Sigmoid colon (tissue), 7 donors: ENCODE measurements around the gene CEACAM4. TPM values are rescaled to one million over a fixed set of nuclear protein-coding genes. Genes with fewer than 3 reads are reported as not detected.

ENCODE experiments used
- DNase-seq: peaks from one replicate; pipeline ENCODE4 v3.0.0-alpha.2; 2019
- H3K27ac ChIP-seq, 4 donors: fragments of 200-600 bp; sonication (generic); one replicate each; pipeline ENCODE4 v1.5.1; 2016 to 2019; ENCODE audit warnings: mild to moderate bottlenecking in 1 of 4
- H3K27me3 ChIP-seq, 3 donors: fragments of 200-600 bp; sonication (generic); one replicate each; pipeline ENCODE4 v1.5.1; 2019; ENCODE audit warnings: mild to moderate bottlenecking in 1 of 3
- H3K36me3 ChIP-seq, 4 donors: fragments of 200-600 bp; sonication (generic); one replicate each; pipeline ENCODE4 v1.5.1; 2016 to 2019
- H3K4me1 ChIP-seq, 4 donors: fragments of 200-600 bp; sonication (generic); one replicate each; pipeline ENCODE4 v1.5.1; 2017 to 2019
- H3K4me3 ChIP-seq, 4 donors: fragments of 200-600 bp; sonication (generic); one replicate each; pipeline ENCODE4 v1.5.1; 2017 to 2019; ENCODE audit warnings: mild to moderate bottlenecking in 2 of 4, moderate library complexity in 1 of 4
- H3K9me3 ChIP-seq, 4 donors: fragments of 200-600 bp in 3 of 4; sonication (generic) in 3 of 4; one replicate each; pipeline versions ENCODE4 v1.5.1 to v1.6.1; 2013 to 2019
- CTCF ChIP-seq, 4 experiments: fragments of 450-650 bp in 3 of 4; fragments of 200-600 bp in 1 of 4; IDR thresholded peaks; one replicate each; pipeline ENCODE4 v1.5.1; 2016 to 2019; ENCODE audit warnings: antibody characterized with exemption in 4 of 4, mild to moderate bottlenecking in 3 of 4, moderate library complexity in 2 of 4
- EP300 ChIP-seq, 4 donors: sonication (generic); formaldehyde crosslinking; IDR thresholded peaks; one replicate each; pipeline ENCODE4 v1.6.1; 2017; ENCODE audit warnings: antibody characterized with exemption in 4 of 4
- POLR2A ChIP-seq, 2 donors: fragments of 450-650 bp; IDR thresholded peaks; one replicate each; pipeline ENCODE4 v1.6.1; 2016; ENCODE audit warnings: antibody characterized with exemption in 2 of 2, mild to moderate bottlenecking in 2 of 2, moderate library complexity in 2 of 2
- POLR2AphosphoS5 ChIP-seq, 4 donors: sonication (generic); formaldehyde crosslinking; IDR thresholded peaks; one replicate each; pipeline ENCODE4 v1.6.1; 2017; ENCODE audit warnings: antibody characterized with exemption in 4 of 4
- WGBS, 2 donors: extraction: QIAGEN DNeasy Blood & Tissue Kit; methylation state at CpG; one replicate each; pipeline ENCODE4 v1.1.7; 2013; 5-methylcytosine and 5-hydroxymethylcytosine counted together
- intact Hi-C: fragments of 100-400 bp; cut with DNase I; formaldehyde crosslinking; loops from one replicate; pipeline ENCODE4 v1.15.1; 2023
- polyA plus RNA-seq, 3 donors: library from polyadenylated mRNA; stranded (reverse); fragments of 200-250 nt; gene quantifications; one replicate each; pipeline ENCODE4 v1.2.3, GENCODE V29; 2013
- total RNA-seq, 4 donors: library from RNA; depleted of rRNA; stranded (reverse); fragments of >200 nt; gene quantifications; one replicate each; pipeline ENCODE4 v1.1.0, GENCODE V29; 2016
- donor health status: healthy with polysubstance abuse.
- donor health status: Bipolar disorder and iron deficiency.
- donor health status: healthy.

Gene CEACAM4
- total and polyA plus RNA-seq, 7 donors = 1.6 to 3.6 (median 1.9) TPM; not detected in 4

- TF ChIP-seq EP300 (IDR thresholded peaks at IDR 0.05) (no peak), POLR2A (IDR thresholded peaks at IDR 0.05) (no peak), CTCF (IDR thresholded peaks at IDR 0.05) (no peak), POLR2AphosphoS5 (IDR thresholded peaks at IDR 0.05) (no peak)
- peaks cover 0 to 24% (median 0%) of the 10 kb centered on the region in 3 donors for H3K27me3 ChIP-seq
- peaks cover 0 to 2% (median 0%) of the 10 kb centered on the region in 4 donors for H3K4me1 ChIP-seq
- no peaks in the 10 kb centered on the region for H3K36me3 ChIP-seq
- intact Hi-C loops = no loop called here
- peaks cover 0 to 5% (median under 1%) of the 10 kb centered on the region in 4 donors for H3K9me3 ChIP-seq
- peak overlapping the region in 1 of 4 donors; percentile 25 for H3K4me3 ChIP-seq
- H3K27ac ChIP-seq = no peak overlapping the region
- no peak for DNase-seq
- WGBS, 2 donors = 27 to 70% methylated on average over 3 of the region's 3 CpGs
Observed at GRCh38 chr19:41626278-41626677, 596 bp downstream of the CEACAM4 start.

- Histone ChIP-seq H3K4me3 (no peak overlapping the region), H3K4me1 (no peaks in the 10 kb centered on the region), H3K9me3 (no peaks in the 10 kb centered on the region), H3K27me3 (peaks cover 0 to 24% (median 0%) of the 10 kb centered on the region in 3 donors), H3K36me3 (no peaks in the 10 kb centered on the region), H3K27ac (no peak overlapping the region)
- TF ChIP-seq EP300 (IDR thresholded peaks at IDR 0.05) (no peak), POLR2AphosphoS5 (IDR thresholded peaks at IDR 0.05) (no peak), POLR2A (IDR thresholded peaks at IDR 0.05) (no peak), CTCF (IDR thresholded peaks at IDR 0.05) (no peak)
- 38 to 67% methylated on average over 4 of the region's 4 CpGs for WGBS, 2 donors
- no peak for DNase-seq
- intact Hi-C loops = no loop called here
Observed at GRCh38 chr19:41624937-41625336, 1.9 kb downstream of the CEACAM4 start.

GRCh38 chr19:41624515-41624914, 2.4 kb downstream of the CEACAM4 start:
- DNase-seq = no peak
- H3K27me3 ChIP-seq = peaks cover 0 to 24% (median 0%) of the 10 kb centered on the region in 3 donors
- H3K4me1 ChIP-seq = no peaks in the 10 kb centered on the region
- WGBS, 2 donors = 67 to 76% methylated on average over 7 of the region's 7 CpGs
- H3K4me3 ChIP-seq = no peak overlapping the region
- H3K36me3 ChIP-seq = no peaks in the 10 kb centered on the region
- no peak overlapping the region for H3K27ac ChIP-seq
- TF ChIP-seq POLR2A (IDR thresholded peaks at IDR 0.05) (no peak), POLR2AphosphoS5 (IDR thresholded peaks at IDR 0.05) (no peak), CTCF (IDR thresholded peaks at IDR 0.05) (no peak), EP300 (IDR thresholded peaks at IDR 0.05) (no peak)
- intact Hi-C loops = no loop called here
- H3K9me3 ChIP-seq = no peaks in the 10 kb centered on the region

- H3K36me3 ChIP-seq = no peaks in the 10 kb centered on the region
- intact Hi-C loops = no loop called here
- peaks cover 0 to 21% (median 0%) of the 10 kb centered on the region in 3 donors for H3K27me3 ChIP-seq
- no peak for DNase-seq
- H3K4me3 ChIP-seq = no peak overlapping the region
- TF ChIP-seq EP300 (IDR thresholded peaks at IDR 0.05) (no peak), POLR2A (IDR thresholded peaks at IDR 0.05) (no peak), POLR2AphosphoS5 (IDR thresholded peaks at IDR 0.05) (no peak), CTCF (IDR thresholded peaks at IDR 0.05) (no peak)
- H3K4me1 ChIP-seq = no peaks in the 10 kb centered on the region
- WGBS, 2 donors = 69 to 71% methylated on average over 4 of the region's 4 CpGs
- no peaks in the 10 kb centered on the region for H3K9me3 ChIP-seq
- H3K27ac ChIP-seq = no peak overlapping the region
Observed at GRCh38 chr19:41623360-41623759, 3.5 kb downstream of the CEACAM4 start.

- no peaks in the 10 kb centered on the region for H3K4me1 ChIP-seq
- WGBS, 2 donors = 46 to 67% methylated on average over 7 of the region's 7 CpGs
- H3K36me3 ChIP-seq = no peaks in the 10 kb centered on the region
- no peak overlapping the region for H3K27ac ChIP-seq
- no peaks in the 10 kb centered on the region for H3K9me3 ChIP-seq
- TF ChIP-seq EP300 (IDR thresholded peaks at IDR 0.05) (no peak), POLR2AphosphoS5 (IDR thresholded peaks at IDR 0.05) (no peak), POLR2A (IDR thresholded peaks at IDR 0.05) (no peak), CTCF (IDR thresholded peaks at IDR 0.05) (no peak)
- H3K27me3 ChIP-seq = peaks cover 0 to 9% (median 0%) of the 10 kb centered on the region in 3 donors
- intact Hi-C loops = no loop called here
- H3K4me3 ChIP-seq = no peak overlapping the region
- DNase-seq = no peak
Observed at GRCh38 chr19:41621654-41622053, 5.2 kb downstream of the CEACAM4 start.
